ENCODE measurements around the gene TULP4. TPM values are rescaled to one million over a fixed set of nuclear protein-coding genes. Genes with fewer than 3 reads are reported as not detected.
"Not testable (repeated sequence)": the region's sequence is repeated elsewhere in the genome, so short reads cannot be mapped to it uniquely, and the experiment has no call there.

Gene TULP4
- total RNA-seq, 1 experiment from 2014 or later: 64.6 TPM

- Mint-ChIP-seq H3K27me3 (ENCODE audit: low read depth) (no peaks in the 10 kb centered on the region; the same call in 1 of the 2 replicates), H3K36me3 (ENCODE audit: insufficient read depth in 1 of 3, low read depth in 3 of 3) (peaks cover 38 to 60% (median 48%) of the 10 kb centered on the region in 3 experiments), H3K27ac (peak overlapping the region; percentile 6 to 92 (median 50); a peak in 4 of 7 replicates), H3K4me1 (peaks cover 49 to 50% of the 10 kb centered on the region in 2 experiments), H3K9me3 (peaks cover 43 to 58% of the 10 kb centered on the region in 2 experiments), H3K4me3 (no peak overlapping the region)
- H3K79me2 ChIP-seq (ENCODE audit: insufficient read depth, low read length): peaks cover 3% of the 10 kb centered on the region; the same call in 1 of the 2 replicates
- no peaks in the 10 kb centered on the region for H3K27me3 ChIP-seq (ENCODE audit: insufficient read depth, low read length)
- H4K91ac ChIP-seq (ENCODE audit: insufficient read length, low read depth, low read length): no peak overlapping the region
- no peaks in the 10 kb centered on the region for H4K20me1 ChIP-seq (ENCODE audit: control insufficient read depth, insufficient read depth, insufficient read length)
- TF ChIP-seq CTCF (conservative IDR thresholded peaks at IDR 0.05): no peak
- H3K9me3 ChIP-seq (ENCODE audit: control insufficient read depth, low read depth, low read length): peaks cover 7% of the 10 kb centered on the region
- peaks cover 10% of the 10 kb centered on the region; the same call in 1 of the 2 replicates for H3K4me1 ChIP-seq (ENCODE audit: insufficient read depth, low read length)
- no peak overlapping the region for H2AFZ ChIP-seq (ENCODE audit: low read length)
- H2BK5ac ChIP-seq (ENCODE audit: insufficient read length, low read length): no peak overlapping the region
- no peak overlapping the region for H3K27ac ChIP-seq (ENCODE audit: insufficient read length, low read depth, low read length)
- no peak overlapping the region for H3K56ac ChIP-seq (ENCODE audit: insufficient read length, low read depth, low read length)
- H3K79me1 ChIP-seq (ENCODE audit: insufficient read depth, low read depth, low read length, poor library complexity, severe bottlenecking): no peaks in the 10 kb centered on the region
- H3K4me2 ChIP-seq (ENCODE audit: insufficient read depth, insufficient read length, low read length): no peak overlapping the region
- H2AK5ac ChIP-seq (ENCODE audit: insufficient read length, low read length): no peak overlapping the region
- H4K8ac ChIP-seq (replicated peaks; ENCODE audit: insufficient read length, low read depth, low read length): no peak overlapping the region
- H2BK12ac ChIP-seq (ENCODE audit: insufficient read length, low read depth, low read length): no peak overlapping the region
- DNase-seq: no peak
- H3K4ac ChIP-seq (ENCODE audit: low read depth, low read length): no peak overlapping the region
- H3K23ac ChIP-seq (ENCODE audit: insufficient read length, low read depth, low read length): no peak overlapping the region
- H3K18ac ChIP-seq (ENCODE audit: insufficient read length, low read depth, low read length): no peak overlapping the region
- H4K5ac ChIP-seq (ENCODE audit: insufficient read length, low read depth, low read length): no peak overlapping the region
- H3T11ph ChIP-seq (ENCODE audit: low read length): no peak overlapping the region
- no peak overlapping the region for H2BK15ac ChIP-seq (ENCODE audit: low read depth, low read length)
- H3K14ac ChIP-seq (ENCODE audit: insufficient read depth, low read length): no peak overlapping the region
- H3K23me2 ChIP-seq (ENCODE audit: insufficient read length, low read depth, low read length, poor library complexity, severe bottlenecking): no peaks in the 10 kb centered on the region
- no peak overlapping the region for H2BK120ac ChIP-seq (ENCODE audit: low read depth, low read length, poor library complexity, severe bottlenecking)
- H3K9ac ChIP-seq (ENCODE audit: extremely low read depth, insufficient read length, low read length): no peak overlapping the region
- no CpG with 5 or more reads among the region's 4 CpGs for WGBS (ENCODE audit: extremely low coverage, insufficient read length, low lambda C conversion rate)
- H2BK20ac ChIP-seq (ENCODE audit: low read depth, low read length, poor library complexity, severe bottlenecking): no peak overlapping the region
These were observed 32.3 kb downstream of the TULP4 start for GRCh38 chr6:158344534-158344933.

GRCh38 chr6:158345444-158345843 is 33.2 kb downstream of the TULP4 start:
- H3K9me3 ChIP-seq (ENCODE audit: control insufficient read depth, low read depth, low read length); H4K5ac ChIP-seq (ENCODE audit: insufficient read length, low read depth, low read length); H3K9ac ChIP-seq (ENCODE audit: extremely low read depth, insufficient read length, low read length); H3K4me3 Mint-ChIP-seq; H2AK5ac ChIP-seq (ENCODE audit: insufficient read length, low read length); H3K27ac ChIP-seq (ENCODE audit: insufficient read length, low read depth, low read length); H3K4me2 ChIP-seq (ENCODE audit: insufficient read depth, insufficient read length, low read length); H2BK15ac ChIP-seq (ENCODE audit: low read depth, low read length); H3K23ac ChIP-seq (ENCODE audit: insufficient read length, low read depth, low read length); H4K8ac ChIP-seq (replicated peaks; ENCODE audit: insufficient read length, low read depth, low read length); H4K91ac ChIP-seq (ENCODE audit: insufficient read length, low read depth, low read length); H3K27me3 Mint-ChIP-seq (ENCODE audit: low read depth); H3K56ac ChIP-seq (ENCODE audit: insufficient read length, low read depth, low read length); H3K27me3 ChIP-seq (ENCODE audit: insufficient read depth, low read length); H3K4ac ChIP-seq (ENCODE audit: low read depth, low read length); H3K79me1 ChIP-seq (ENCODE audit: insufficient read depth, low read depth, low read length, poor library complexity, severe bottlenecking); H4K20me1 ChIP-seq (ENCODE audit: control insufficient read depth, insufficient read depth, insufficient read length); H2BK12ac ChIP-seq (ENCODE audit: insufficient read length, low read depth, low read length); H3K18ac ChIP-seq (ENCODE audit: insufficient read length, low read depth, low read length); H3K27ac Mint-ChIP-seq; DNase-seq; H3T11ph ChIP-seq (ENCODE audit: low read length); H2BK5ac ChIP-seq (ENCODE audit: insufficient read length, low read length); H3K79me2 ChIP-seq (ENCODE audit: insufficient read depth, low read length); H2BK120ac ChIP-seq (ENCODE audit: low read depth, low read length, poor library complexity, severe bottlenecking); H3K14ac ChIP-seq (ENCODE audit: insufficient read depth, low read length); H3K4me1 ChIP-seq (ENCODE audit: insufficient read depth, low read length); H2AFZ ChIP-seq (ENCODE audit: low read length); H3K23me2 ChIP-seq (ENCODE audit: insufficient read length, low read depth, low read length, poor library complexity, severe bottlenecking); H2BK20ac ChIP-seq (ENCODE audit: low read depth, low read length, poor library complexity, severe bottlenecking): not testable (repeated sequence)
- peaks cover 46 to 58% of the 10 kb centered on the region in 2 experiments for H3K9me3 Mint-ChIP-seq
- peaks cover 40 to 41% of the 10 kb centered on the region in 2 experiments for H3K4me1 Mint-ChIP-seq
- no CpG with 5 or more reads among the region's 6 CpGs for WGBS (ENCODE audit: extremely low coverage, insufficient read length, low lambda C conversion rate)
- H3K36me3 Mint-ChIP-seq (ENCODE audit: insufficient read depth in 1 of 3, low read depth in 3 of 3): peaks cover 43 to 58% (median 44%) of the 10 kb centered on the region in 3 experiments

Measured in H9 (cell line).